ENCODE results near the gene IMPDH2. TPM values are rescaled to one million over a fixed set of nuclear protein-coding genes. Genes with fewer than 3 reads are reported as not detected.

Gene IMPDH2
- total and polyA plus RNA-seq, 2 of the 8 experiments (the other 6 are each of a cell fraction or from before 2014, with no cell fraction given): 374 to 409 TPM

DNA sequence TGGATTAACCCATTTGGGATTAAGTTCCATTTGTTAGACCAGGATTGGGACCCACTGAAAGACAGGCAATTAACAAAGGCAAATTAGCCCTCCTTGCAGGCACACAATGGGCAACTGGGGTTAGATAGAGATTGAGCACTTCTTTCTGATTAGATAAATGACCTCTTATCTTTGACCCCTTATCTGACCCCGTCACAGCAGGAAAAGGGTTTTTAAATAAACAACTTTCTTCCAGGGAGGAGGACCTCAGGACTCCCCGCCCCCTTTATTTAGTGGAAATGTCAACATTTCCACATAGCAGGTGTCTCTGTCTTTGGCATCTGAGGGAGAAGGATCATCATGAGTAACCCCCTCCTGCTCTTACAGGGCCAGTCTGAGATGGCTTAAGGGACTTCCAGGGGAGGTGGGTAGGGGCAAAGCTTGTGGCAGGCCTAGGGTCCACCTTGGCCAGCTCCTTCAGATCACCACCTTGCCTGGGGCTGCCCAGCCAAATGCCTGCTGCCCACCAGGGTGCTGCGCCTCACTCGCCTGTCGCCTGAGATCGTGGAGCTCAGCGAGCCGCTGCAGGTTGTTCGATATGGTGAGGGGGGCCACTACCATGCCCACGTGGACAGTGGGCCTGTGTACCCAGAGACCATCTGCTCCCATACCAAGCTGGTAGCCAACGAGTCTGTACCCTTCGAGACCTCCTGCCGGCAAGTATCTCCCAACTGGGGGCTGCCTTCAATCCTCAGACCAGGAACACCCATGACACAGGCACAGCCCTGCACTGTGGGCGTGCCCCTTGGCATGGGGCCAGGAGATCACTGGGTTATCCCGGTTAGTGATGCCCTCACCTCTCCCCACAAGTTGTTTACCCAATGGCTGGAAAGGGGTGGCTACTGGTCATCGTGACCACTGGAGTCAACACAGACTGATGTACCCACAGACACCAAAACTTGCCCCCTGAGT, 24.6 kb downstream of the IMPDH2 start (continued):
- TF ChIP-seq TCF12 (IDR thresholded peaks at IDR 0.05; ENCODE audit: low read depth, low read length) (no peak), SAP30 (IDR thresholded peaks at IDR 0.05; ENCODE audit: insufficient read depth, insufficient replicate concordance, low read length) (no peak)

Data from H1 (cell line).